CD4-positive, alpha-beta T cell treated with Interferon gamma for 1 hour (primary cell): ENCODE measurements around the gene ADAM29.
"Not testable (repeated sequence)": the region's sequence is repeated elsewhere in the genome, so short reads cannot be mapped to it uniquely, and the experiment has no call there.

Source experiments
- DNase-seq: peaks from one replicate; pipeline ENCODE4 v3.0.0-alpha.2; 2020

The ADAM29 gene

GRCh38 chr4:174972911-174973310, 54.8 kb downstream of the ADAM29 start:
- no peak for DNase-seq

- DNase-seq, result no peak
These were observed 55.2 kb downstream of the ADAM29 start for GRCh38 chr4:174973336-174973735.

GRCh38 chr4:174983128-174983750, 65.1 kb downstream of the ADAM29 start:
- DNase-seq, result no peak

- not testable (repeated sequence) for DNase-seq
These were observed 65.7 kb downstream of the ADAM29 start for GRCh38 chr4:174983870-174984269.

GRCh38 chr4:174989791-174990190, 71.6 kb downstream of the ADAM29 start:
- DNase-seq, result no peak

- no peak for DNase-seq
These were observed 75.8 kb downstream of the ADAM29 start for GRCh38 chr4:174993916-174994315.

- no peak for DNase-seq
These were observed 77.9 kb downstream of the ADAM29 start for GRCh38 chr4:174996079-174996478.

- no peak for DNase-seq
These were observed 81.2 kb downstream of the ADAM29 start for GRCh38 chr4:174999407-174999806.

GRCh38 chr4:175017751-175018150, 99.6 kb downstream of the ADAM29 start:
- DNase-seq, result no peak

GRCh38 chr4:175019447-175019846, 101.3 kb downstream of the ADAM29 start:
- not testable (repeated sequence) for DNase-seq
